Activated naive CD4-positive, alpha-beta T cell treated with anti-CD3 and anti-CD28 coated beads, Interleukin-2, amount 50 U/mL, for 72 hours (primary cell): ENCODE results near the gene CBFA2T2. TPM values are rescaled to one million over a fixed set of nuclear protein-coding genes. Genes with fewer than 3 reads are reported as not detected.

Experiments used
- ATAC-seq, 2 donors: fragments of 150-1000 bp; cut with Tn5 transposase; 2 replicates each; pipeline ENCODE4 v1.10.0; 2021; ENCODE audit warnings: mild to moderate bottlenecking in 2 of 2, moderate library complexity in 2 of 2
- DNase-seq, 2 donors: peaks; one replicate each; pipeline ENCODE4 v3.0.0; 2021 to 2022; ENCODE audit warnings: low spot score in 2 of 2
- H3K27ac Mint-ChIP-seq, 2 donors: one replicate each; pipeline ENCODE4 v1.8.0; 2022; ENCODE audit warnings: mild to moderate bottlenecking in 2 of 2, mixed read lengths in 2 of 2
- H3K36me3 Mint-ChIP-seq, 2 donors: one replicate each; pipeline ENCODE4 v1.8.0; 2022; ENCODE audit warnings: mixed read lengths in 2 of 2
- H3K9me3 Mint-ChIP-seq, 2 donors: one replicate each; pipeline ENCODE4 v1.8.0; 2022; ENCODE audit warnings: mixed read lengths in 2 of 2
- total RNA-seq, 2 donors: library from RNA; stranded (reverse); gene quantifications; one replicate each; pipeline ENCODE4 v1.2.3, GENCODE V29; 2022

Gene CBFA2T2
- total RNA-seq, 2 donors from 2014 or later: 13.7 to 16.3 TPM

DNA sequence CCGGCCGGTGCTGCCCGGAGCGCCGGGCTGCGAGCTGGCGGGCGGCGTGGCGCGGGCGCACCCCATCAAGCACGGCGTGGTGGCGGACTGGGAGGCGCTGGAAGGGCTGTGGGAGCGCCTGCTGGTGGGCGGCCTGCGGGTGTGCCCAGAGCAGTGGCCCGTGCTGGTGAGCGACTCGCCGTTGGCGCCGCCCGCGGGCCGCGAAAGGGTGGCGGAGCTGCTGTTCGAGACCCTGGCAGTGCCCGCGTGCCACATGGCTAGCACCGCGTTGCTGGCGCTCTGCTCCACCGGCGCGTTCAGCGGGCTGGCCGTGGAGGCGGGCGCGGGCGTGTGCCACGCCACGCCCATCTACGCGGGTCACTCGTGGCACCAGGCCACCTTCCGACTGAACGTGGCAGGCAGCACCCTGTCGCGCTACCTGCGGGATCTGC is 177.4 kb downstream of the CBFA2T2 start:
- DNase-seq: peak; percentile 48 to 67
- Mint-ChIP-seq H3K27ac (peak overlapping the region in 1 of 2 donors; percentile 92), H3K36me3 (peaks cover 5 to 6% of the 10 kb centered on the region in 2 donors), H3K9me3 (no peaks in the 10 kb centered on the region)
- ATAC-seq: peak; percentile 19 to 23

DNA sequence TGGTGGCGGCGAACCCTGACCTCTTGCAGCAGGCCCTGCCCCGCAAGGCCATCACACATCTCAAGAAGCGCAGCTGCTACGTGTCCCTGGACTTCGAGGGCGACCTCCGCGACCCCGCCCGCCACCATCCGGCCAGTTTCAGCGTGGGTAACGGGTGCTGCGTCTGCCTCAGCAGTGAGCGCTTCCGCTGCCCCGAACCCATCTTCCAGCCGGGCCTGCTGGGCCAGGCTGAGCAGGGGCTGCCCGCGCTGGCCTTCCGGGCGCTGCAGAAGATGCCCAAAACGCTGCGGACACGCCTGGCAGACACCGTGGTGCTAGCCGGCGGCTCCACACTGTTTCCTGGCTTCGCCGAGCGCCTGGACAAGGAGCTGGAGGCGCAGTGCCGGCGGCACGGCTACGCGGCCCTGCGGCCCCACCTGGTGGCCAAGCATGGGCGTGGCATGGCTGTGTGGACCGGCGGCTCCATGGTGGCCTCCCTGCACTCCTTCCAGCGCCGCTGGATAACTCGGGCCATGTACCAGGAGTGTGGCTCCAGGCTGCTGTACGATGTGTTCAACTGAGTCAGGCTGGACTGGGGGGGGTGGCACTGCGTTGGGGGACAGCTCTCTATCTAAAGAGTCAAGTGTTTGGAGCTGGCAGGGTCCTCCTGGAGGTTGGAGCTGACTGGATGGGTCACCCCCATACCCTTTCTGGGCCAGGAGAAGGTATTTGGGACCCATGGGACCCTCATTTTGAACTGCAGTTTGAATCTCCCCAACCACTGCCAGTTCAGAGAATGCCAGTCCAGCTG is 178.0 kb downstream of the CBFA2T2 start:
- no peaks in the 10 kb centered on the region for H3K9me3 Mint-ChIP-seq
- peaks cover 5 to 6% of the 10 kb centered on the region in 2 donors for H3K36me3 Mint-ChIP-seq
- peak; percentile 85 to 87 for DNase-seq
- peak overlapping the region in 1 of 2 donors; percentile 92 for H3K27ac Mint-ChIP-seq
- peak; percentile 56 to 64 for ATAC-seq

DNA sequence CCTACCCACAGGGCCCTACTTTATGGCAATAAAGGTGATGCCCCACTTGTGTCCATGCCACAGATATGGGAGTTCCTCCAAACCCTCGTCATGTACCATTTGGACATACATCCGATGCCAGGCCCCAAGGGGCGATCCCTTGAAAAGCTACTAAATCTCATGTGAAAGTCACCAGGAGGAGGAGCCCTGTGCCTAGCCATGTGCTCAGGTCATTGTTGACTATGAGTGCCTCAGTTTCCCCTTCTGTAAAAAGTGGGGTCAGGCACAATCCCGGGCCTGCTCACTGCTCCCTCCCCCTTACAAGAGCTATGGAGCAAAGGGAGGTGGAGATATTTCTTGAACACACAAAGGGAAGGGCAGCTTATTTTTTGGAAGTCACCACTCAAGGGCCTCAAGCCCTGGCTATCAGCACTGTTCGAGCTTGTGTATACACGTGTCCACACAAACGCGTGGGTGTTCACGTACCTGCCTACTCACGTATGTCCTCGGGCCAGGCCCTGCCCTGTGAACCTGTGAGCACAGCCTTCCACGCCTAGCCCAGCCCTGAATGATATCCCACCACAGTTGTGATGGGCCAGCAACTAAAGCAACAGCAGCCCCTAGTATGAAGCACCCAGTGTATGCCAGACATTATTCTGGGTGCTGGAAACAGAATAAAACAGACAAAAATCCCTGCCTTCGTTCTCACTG is 178.7 kb downstream of the CBFA2T2 start:
- H3K36me3 Mint-ChIP-seq: peaks cover 5 to 6% of the 10 kb centered on the region in 2 donors
- ATAC-seq: no peak
- H3K9me3 Mint-ChIP-seq: no peaks in the 10 kb centered on the region
- peak overlapping the region in 1 of 2 donors; percentile 92 for H3K27ac Mint-ChIP-seq
- no peak for DNase-seq

DNA sequence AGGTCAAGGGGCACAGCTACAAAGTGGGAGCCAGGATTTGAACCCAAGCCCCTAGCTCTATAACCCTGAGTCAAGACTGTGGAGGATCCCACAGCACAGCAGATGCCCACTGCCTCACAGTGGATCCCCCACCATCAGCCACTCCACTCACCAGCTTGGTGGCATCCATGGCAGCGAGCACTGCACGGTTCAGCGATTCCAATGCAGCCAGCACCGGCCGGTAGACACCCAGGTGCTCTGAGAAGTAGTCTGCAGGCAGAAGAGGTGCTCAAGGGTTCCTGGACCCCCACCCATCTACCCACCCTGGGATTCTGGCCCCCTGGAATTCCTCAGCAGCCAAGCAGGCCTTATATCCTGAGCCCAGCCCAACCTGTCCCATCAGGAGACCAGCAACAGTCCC is 179.3 kb downstream of the CBFA2T2 start:
- Mint-ChIP-seq H3K9me3 (no peaks in the 10 kb centered on the region), H3K27ac (peak overlapping the region in 1 of 2 donors; percentile 15), H3K36me3 (peaks cover 5 to 6% of the 10 kb centered on the region in 2 donors)
- DNase-seq (no peak), ATAC-seq (no peak)

DNA sequence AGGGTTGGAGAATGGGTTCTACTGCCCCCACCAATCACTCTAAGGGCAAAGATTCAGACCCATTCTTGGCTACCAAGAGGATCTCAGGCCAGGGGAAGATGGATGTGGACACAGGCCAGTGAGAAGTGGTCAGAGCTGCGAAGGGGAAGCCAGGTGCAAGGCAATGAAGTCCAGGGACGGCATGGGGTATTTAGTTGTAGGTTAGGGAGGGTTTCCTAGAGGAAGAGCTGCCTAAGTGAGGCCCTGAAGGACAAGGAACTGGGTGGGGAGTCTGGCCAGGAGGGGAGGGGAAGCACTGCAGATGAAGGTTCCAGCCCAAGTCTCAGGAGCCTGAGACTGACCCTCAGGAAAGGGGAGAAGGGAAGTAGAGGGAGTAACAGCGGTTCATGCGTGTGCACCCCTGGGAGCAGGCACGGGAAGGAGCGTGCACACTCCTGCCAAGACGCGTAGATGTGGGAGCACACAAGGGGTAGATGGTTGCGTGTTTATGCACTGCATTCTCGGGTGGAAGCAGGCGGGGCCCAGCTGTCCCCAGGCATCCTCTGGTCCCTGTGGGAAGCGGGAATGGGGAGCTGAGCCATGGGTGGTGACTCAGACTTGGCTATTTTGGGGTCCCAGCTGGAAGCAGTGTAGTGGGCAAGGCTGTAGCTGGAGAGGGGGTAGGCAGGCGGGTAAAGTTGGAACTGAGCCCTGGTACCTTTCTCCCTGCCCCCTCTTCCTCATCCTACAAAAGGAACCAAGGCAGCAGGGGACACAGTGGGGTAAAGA is 180.2 kb downstream of the CBFA2T2 start:
- H3K9me3 Mint-ChIP-seq: no peaks in the 10 kb centered on the region
- H3K27ac Mint-ChIP-seq: peak overlapping the region; percentile 15 to 86
- peaks cover 0 to 6% of the 10 kb centered on the region in 2 donors for H3K36me3 Mint-ChIP-seq
- DNase-seq (no peak), ATAC-seq (no peak)

DNA sequence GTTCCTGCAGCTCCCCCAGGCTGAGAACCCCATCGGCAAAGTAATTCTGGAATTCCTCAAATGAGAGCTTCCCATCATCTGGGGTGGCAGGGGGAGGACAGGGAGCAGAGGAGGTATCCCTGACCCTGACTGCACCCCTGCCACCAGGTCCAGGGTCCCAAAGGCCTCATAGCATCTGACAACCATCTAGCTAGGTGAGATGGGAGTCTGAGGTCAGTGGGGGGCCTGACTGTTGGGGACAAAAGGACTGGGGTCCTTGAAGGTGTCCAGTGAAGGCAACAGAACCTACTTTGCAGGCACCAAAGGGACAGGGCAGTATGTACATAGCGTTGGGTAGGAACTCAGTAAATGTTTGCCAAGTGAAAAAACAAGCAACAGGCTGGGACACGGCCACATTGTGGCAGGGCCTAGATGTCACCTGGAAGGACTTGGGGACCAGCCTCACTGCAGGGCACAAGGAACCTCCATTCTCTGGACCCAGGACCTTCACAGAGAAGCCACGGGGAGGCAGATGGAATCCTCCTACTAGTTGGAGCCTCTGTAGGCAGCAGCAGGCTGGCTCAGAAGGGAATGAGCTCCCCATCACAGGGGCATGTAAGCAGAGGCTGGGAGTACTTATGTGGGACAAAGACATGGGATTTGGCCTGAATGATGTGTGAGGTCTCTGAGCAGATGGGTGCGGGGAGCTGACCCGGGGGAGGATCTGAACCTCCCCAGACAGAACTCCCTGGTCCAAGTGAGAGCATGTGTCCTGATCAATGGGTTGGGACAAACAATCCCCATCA is 181.0 kb downstream of the CBFA2T2 start:
- DNase-seq: no peak
- no peaks in the 10 kb centered on the region for H3K9me3 Mint-ChIP-seq
- peak overlapping the region in 1 of 2 donors; percentile 25 for H3K27ac Mint-ChIP-seq
- no peak for ATAC-seq
- peaks cover 0 to 8% of the 10 kb centered on the region in 2 donors for H3K36me3 Mint-ChIP-seq

DNA sequence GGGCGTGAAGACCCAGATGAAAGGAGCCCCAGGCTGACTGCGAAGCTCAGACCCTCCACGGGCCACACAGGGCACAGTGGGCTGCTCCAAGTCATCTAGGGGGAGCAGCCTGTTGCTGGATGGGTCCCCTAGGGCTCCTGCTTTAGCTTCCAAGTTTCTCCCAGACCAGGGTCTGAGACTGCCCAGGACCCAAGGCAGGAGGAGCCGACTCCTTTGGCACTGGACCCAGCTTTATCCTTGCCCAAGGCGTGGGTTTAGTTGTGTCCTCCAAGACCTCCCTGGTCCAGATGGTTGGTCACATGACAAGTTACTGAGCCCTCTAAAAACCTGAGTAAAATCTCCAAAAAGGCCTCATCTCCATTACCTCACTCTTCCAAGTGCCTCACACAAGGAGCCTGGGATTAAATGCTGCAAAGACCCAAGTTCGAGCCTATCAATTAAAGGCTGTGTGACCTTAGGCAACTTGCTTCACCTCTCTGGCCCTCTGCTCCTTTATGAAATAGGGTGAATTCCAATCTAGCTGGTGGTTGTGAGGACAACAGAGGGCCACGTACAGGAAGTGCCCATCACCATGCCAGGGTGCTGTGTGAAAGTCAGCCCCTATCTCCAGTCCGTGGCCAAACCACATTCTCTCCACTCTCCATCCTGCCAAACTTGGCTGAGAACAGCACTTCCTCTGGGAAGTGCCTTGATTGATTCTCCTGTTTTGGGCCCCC is 181.8 kb downstream of the CBFA2T2 start:
- ATAC-seq: no peak
- no peak for DNase-seq
- no peak overlapping the region for H3K27ac Mint-ChIP-seq
- H3K9me3 Mint-ChIP-seq: no peaks in the 10 kb centered on the region
- peaks cover 4 to 11% of the 10 kb centered on the region in 2 donors for H3K36me3 Mint-ChIP-seq

DNA sequence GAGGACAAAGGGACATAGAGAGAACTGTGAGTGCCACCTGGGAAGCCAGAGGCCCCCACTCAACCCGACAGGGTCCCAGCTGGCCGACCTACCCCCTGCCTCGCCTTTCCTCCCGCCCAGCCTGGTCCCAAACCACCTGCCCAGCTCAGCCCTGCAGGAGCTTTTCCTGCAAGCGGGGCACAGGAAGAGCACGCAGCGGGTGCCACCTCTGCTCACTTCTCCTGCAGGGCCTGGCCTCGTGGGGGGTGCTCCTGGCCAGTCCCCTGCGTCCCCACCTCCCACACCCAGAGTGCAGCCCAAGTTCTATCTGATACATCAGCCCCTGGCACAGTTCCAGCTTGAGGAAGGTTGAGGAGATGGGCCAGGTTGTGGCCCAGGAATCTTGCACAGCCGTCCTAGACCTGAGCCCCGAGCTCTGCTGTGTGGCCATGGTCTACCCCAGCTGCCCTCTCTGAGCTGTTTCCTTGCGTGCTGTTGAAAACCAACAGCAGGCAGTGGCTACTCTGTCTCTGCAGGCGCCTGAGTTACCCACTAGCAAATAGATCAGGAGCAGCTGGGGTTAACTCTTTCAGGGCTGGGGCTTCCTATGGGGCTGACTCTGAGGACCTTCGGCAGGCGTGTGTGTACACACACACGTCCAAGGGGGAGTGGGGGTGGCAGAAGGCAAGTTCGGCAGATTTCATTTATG is 182.7 kb downstream of the CBFA2T2 start:
- peak overlapping the region in 1 of 2 donors; percentile 40 for H3K27ac Mint-ChIP-seq
- no peak for ATAC-seq

DNA sequence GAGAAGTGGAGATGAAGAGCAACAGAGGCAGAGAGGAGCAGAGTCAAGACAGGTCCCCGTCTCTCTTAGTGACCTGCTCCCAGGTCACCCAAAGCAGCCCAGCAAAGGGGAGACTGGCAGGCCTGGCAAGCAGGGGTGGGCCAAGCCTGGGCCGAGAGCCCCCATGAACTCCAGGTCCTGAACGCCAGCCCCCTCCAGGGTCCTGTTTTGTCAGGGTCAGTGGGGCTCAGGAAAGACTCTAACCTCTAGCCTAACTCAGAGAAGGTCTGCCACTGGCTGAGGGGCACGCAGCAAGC is 183.2 kb downstream of the CBFA2T2 start:
- H3K27ac Mint-ChIP-seq: peak overlapping the region in 1 of 2 donors; percentile 40
- H3K36me3 Mint-ChIP-seq: peaks cover 10 to 17% of the 10 kb centered on the region in 2 donors
- H3K9me3 Mint-ChIP-seq: no peaks in the 10 kb centered on the region
- DNase-seq: no peak
- ATAC-seq: no peak

More for the DNA sequence above, 182.7 kb downstream of the CBFA2T2 start:
- Mint-ChIP-seq H3K9me3 (no peaks in the 10 kb centered on the region), H3K36me3 (peaks cover 8 to 14% of the 10 kb centered on the region in 2 donors)
- no peak for DNase-seq

DNA sequence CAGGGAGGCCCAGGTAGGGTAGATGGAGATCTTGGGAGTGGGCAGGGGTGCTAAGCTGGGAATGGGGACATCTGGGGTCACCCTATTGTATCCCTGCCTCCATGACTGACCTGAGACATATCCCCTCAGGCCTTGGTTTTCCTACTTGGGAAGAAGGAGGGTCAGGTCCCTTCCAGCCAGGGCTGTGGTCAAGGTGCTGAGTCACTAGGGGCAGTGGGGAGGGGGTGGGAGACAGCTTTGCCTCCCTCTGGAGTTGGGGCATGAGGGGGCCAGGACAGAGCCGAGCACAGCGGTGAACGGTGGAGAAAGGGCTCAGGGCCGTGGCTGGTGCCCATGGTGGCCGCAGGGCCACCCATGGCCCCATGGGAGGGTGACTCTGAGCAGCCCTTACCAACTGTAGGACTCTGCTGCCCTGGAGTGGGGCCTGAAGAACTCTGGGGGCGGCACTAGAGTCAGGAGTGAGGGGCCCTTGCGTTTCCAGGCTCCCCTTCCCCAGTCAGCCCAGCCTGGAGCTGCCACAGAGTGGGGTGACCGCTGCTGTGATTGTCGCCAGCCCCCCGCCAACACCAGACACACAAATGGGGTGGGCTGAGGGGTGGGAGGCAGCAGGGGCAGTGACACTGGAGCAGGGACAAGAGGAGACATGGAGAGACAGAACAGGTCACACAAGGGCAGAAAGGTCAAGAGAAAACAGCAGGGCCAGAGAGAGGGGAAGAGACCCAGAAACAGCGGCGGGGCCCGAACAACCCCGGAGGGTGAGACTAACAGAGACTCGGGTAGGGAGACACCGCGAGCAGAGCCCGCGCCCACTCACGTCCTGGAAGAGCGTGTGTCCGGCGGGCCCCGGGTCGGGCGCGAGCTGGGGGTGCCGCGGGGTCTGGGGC is 183.8 kb downstream of the CBFA2T2 start:
- peak in 1 of 2 donors; percentile 45 for ATAC-seq
- Mint-ChIP-seq H3K9me3 (no peaks in the 10 kb centered on the region), H3K27ac (peak overlapping the region; percentile 40 to 75), H3K36me3 (peaks cover 10 to 17% of the 10 kb centered on the region in 2 donors)
- DNase-seq: no peak

DNA sequence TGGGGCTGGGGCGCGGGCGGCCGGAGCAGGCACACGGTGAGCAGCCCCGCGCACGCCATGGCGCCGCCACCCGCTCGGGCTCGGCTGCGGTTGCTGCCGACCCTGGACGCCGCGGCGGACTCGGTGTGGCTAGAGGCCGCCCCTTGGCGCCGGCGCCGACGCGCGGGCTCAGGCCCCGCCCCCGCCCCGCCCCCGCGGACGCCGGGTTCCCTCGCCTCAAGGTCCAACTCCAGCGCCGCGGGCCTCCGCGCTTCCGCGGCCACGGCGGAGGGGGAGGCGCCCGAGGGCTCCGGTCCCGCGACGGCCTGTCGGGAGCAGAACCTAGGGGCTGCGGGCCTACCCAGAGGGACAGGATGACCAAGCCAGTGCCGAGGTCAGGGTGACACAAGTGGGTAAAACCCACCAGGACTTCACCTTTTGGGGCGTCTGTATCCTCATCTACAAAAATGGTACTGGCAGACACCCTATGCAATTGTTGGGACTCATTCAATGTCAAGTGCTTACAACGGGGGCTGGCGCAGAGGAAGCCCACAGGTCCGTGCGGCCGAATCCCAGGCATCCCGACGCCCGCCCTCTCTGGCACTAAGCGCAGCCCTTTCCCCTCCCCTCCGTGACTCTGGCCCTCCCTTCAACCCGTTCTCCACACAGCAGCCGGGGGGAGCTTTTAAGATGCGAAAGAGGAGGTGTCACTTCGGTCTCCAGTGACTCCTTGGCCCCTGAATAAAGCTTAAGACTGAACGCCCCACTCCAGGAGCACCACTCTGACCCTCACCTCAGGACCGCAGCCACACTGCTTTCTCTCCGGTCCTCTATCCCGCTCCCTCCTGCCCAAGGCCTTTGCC is 184.6 kb downstream of the CBFA2T2 start, which contains the start of gene NECAB3:
Gene NECAB3 (minus strand): TSS at position 135 of the 842 bp plus-strand sequence. CDS start 76 bp downstream, at position 59.
- Mint-ChIP-seq H3K27ac (peak within 1 kb of the TSS; percentile 40 to 75), H3K9me3 (no peaks in the 10 kb centered on the region), H3K36me3 (peaks cover 10 to 17% of the 10 kb centered on the region in 2 donors)
- peak; percentile 76 to 82 for ATAC-seq
- peak; percentile 76 to 79 for DNase-seq

DNA sequence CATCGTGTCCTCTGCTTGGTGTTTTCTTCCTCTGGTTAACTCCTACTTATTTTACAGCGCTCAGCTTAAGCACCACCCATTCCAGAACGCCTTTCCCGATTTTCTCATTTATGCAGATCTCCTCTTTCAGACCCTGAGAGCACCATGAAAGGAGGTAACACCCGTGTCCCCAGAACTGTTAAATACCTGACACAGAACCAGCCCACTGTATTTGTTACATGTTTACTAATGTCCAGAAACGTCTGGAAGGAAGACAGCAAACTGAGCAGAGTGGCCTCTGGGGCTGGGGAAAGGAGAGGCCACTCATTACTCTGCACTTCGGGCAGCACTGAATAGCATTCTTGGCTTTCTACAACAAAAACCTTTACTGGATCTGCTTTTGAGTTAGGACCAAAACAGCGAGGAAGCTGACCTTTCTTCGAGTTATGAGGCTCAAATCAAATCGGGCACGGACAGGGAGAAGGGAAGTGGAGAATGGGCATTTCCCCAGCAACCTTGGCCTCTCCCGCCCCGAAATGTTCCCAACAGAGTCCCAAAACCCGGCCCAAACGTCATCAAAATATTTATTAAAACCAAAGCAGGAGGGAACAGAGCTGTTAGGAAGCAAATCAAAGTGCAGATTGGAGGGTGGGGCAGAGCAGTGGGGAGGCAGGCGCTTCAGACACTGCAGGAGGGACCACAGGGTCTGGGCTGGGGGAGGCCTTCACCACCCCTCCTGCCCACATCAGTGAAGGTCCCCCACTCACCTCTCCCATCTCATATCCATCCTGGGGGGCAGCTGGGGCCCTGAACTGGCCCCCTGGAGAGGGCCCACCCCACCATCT is 185.5 kb downstream of the CBFA2T2 start:
- DNase-seq: no peak

DNA sequence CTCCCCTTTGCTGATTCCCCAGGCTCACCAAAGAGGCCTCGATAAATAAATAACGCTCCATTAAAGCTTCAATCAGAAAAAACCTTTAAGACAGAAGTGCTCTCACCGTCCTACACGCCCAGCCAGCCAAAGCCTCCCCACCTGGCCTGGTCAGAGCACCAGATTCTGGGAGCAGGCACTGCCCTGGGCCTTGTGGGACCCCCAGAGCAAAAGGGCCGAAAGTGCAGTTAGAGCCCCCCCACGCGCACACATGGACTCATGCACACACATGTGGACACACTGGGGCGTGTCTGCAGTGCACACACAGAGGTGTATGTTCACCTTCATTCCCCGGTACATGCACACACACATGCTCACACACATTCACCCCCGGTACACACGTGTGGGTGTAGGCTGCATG is 186.2 kb downstream of the CBFA2T2 start:
- no peak for DNase-seq
- Mint-ChIP-seq H3K9me3 (no peaks in the 10 kb centered on the region), H3K27ac (no peak overlapping the region), H3K36me3 (peaks cover 10 to 22% of the 10 kb centered on the region in 2 donors)
- no peak for ATAC-seq

More for the DNA sequence above, 185.5 kb downstream of the CBFA2T2 start:
- H3K27ac Mint-ChIP-seq: peak overlapping the region; percentile 19 to 29
- H3K36me3 Mint-ChIP-seq: peaks cover 10 to 17% of the 10 kb centered on the region in 2 donors
- no peak for ATAC-seq
- no peaks in the 10 kb centered on the region for H3K9me3 Mint-ChIP-seq
